ENCODE measurements around the gene SCGN. TPM values are rescaled to one million over a fixed set of nuclear protein-coding genes. Genes with fewer than 3 reads are reported as not detected.

Gene SCGN
- total RNA-seq, 1 donor from 2014 or later: not detected

DNA sequence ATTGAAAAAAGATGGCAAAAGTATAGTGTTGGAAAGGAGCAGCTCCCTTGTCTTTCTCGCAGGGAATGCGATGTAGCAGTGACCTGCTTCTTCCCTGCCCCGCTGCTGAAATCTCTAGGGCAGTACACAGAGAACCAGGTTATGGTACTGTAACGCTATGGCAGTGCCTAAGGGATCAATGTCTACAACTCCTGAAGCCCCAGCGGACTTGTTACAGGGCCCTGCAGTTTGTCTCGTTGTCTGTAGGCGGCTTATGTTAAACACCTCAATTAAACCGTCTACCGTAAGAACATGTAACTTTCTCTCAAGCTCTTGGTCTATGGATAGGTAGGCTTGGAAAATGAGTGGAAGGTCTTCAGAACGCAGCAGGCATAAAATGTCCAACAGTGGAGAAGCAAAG lies 57.7 kb downstream of the SCGN start:
- no peaks in the 10 kb centered on the region for H3K4me1 ChIP-seq
- H3K4me3 ChIP-seq: no peak overlapping the region
- H3K27me3 ChIP-seq: no peaks in the 10 kb centered on the region
- H3K27ac ChIP-seq: no peak overlapping the region
- H3K36me3 ChIP-seq: no peaks in the 10 kb centered on the region
- intact Hi-C loops (cut with DNase I): no loop called here
- TF ChIP-seq, protein P1, sequence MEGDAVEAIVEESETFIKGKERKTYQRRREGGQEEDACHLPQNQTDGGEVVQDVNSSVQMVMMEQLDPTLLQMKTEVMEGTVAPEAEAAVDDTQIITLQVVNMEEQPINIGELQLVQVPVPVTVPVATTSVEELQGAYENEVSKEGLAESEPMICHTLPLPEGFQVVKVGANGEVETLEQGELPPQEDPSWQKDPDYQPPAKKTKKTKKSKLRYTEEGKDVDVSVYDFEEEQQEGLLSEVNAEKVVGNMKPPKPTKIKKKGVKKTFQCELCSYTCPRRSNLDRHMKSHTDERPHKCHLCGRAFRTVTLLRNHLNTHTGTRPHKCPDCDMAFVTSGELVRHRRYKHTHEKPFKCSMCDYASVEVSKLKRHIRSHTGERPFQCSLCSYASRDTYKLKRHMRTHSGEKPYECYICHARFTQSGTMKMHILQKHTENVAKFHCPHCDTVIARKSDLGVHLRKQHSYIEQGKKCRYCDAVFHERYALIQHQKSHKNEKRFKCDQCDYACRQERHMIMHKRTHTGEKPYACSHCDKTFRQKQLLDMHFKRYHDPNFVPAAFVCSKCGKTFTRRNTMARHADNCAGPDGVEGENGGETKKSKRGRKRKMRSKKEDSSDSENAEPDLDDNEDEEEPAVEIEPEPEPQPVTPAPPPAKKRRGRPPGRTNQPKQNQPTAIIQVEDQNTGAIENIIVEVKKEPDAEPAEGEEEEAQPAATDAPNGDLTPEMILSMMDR (IDR thresholded peaks at IDR 0.05): no peak
- no peak for DNase-seq (ENCODE audit: low spot score in 2 of 2)
- H3K9me3 ChIP-seq: no peaks in the 10 kb centered on the region

DNA sequence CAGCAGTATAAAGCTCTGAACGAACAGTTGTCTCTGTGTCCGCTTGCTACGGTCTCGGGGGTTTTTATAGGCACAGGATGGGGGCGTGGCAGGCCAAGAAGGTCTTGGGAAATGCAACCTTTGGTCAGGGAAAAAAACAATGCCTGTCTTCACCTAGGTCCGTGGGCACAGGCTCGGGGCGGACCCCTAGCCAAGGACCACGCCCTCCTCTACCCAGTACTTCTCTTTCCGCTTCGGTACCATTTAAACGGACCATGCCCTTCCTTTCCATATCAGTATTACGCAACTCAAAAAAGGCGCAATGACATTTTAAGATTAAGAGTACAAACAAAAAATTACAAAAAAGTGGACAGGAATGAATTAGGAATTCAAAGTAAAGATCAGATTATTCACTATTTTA lies 58.3 kb downstream of the SCGN start:
- TF ChIP-seq, protein P1 (IDR thresholded peaks at IDR 0.05): no peak
- intact Hi-C loops (cut with DNase I): no loop called here
- no peak overlapping the region for H3K4me3 ChIP-seq
- H3K9me3 ChIP-seq: no peaks in the 10 kb centered on the region
- H3K27ac ChIP-seq: no peak overlapping the region
- no peak for DNase-seq (ENCODE audit: low spot score in 2 of 2)
- no peaks in the 10 kb centered on the region for H3K4me1 ChIP-seq
- no peaks in the 10 kb centered on the region for H3K27me3 ChIP-seq
- H3K36me3 ChIP-seq: no peaks in the 10 kb centered on the region

DNA sequence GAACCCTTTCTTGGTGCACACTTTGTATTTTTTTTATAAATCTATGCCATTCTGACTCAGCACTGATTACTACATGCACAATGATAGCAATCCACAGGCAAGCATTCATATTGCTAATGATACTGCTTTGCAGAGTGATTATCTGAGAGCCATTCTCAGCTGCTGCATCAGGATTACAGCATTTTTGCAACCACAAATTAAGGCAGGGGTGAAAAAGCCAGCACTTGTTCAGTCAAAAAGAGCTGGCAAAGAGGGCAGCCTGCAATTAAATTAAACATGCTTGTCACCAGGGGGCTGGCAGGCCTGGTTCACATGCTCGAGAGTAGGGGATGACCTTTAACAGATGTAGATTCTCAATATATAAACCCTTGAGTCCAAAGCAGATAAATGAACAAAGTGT lies 61.8 kb downstream of the SCGN start:
- no peaks in the 10 kb centered on the region for H3K36me3 ChIP-seq
- TF ChIP-seq, protein P1 (IDR thresholded peaks at IDR 0.05): no peak
- H3K4me3 ChIP-seq: no peak overlapping the region
- no peaks in the 10 kb centered on the region for H3K27me3 ChIP-seq
- H3K9me3 ChIP-seq: no peaks in the 10 kb centered on the region
- no peaks in the 10 kb centered on the region for H3K4me1 ChIP-seq
- no peak overlapping the region for H3K27ac ChIP-seq
- no peak for DNase-seq (ENCODE audit: low spot score in 2 of 2)
- intact Hi-C loops (cut with DNase I): no loop called here

DNA sequence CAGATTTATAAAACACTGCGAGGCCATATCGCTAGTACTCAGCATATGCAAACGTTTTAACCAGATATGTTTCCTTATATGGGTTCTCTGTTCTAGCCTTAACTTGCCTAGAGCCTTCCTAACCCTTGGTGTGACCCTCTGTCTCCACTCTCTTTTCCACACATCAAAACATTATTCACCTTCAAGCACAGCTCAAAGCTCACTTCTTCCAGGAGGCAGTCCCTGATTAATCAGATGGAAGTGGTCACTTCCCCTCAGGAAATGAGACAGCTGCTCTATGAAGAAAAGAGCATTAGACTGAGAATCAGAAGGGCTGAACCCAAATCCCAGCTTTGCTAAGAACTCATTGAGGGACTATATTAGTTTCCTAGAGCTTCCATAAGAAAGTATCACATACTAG lies 62.8 kb downstream of the SCGN start:
- no peaks in the 10 kb centered on the region for H3K9me3 ChIP-seq
- no peaks in the 10 kb centered on the region for H3K4me1 ChIP-seq
- no peaks in the 10 kb centered on the region for H3K36me3 ChIP-seq
- no peaks in the 10 kb centered on the region for H3K27me3 ChIP-seq
- no peak overlapping the region for H3K27ac ChIP-seq
- no peak for DNase-seq (ENCODE audit: low spot score in 2 of 2)
- H3K4me3 ChIP-seq: no peak overlapping the region
- intact Hi-C loops (cut with DNase I): no loop called here
- TF ChIP-seq, protein P1 (IDR thresholded peaks at IDR 0.05): no peak

DNA sequence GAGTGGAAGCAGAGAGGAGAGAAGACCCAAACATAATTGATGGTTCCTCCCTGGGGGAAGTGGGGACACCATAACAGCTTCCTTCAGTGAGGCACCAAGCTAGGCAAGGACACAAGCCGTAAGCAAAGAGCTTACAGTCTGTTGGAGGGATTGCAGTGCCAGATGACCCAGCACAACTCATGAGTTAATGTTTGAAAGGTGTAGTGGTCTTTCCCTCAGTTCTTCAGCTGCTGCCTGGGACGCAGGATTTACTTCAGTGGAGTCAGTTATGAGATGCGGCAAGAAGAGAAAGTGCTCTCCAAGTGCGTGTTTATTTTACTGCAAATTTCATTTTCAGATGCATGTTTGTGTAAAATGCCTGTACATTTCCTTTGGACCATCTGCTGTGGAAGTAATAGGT lies 63.8 kb downstream of the SCGN start:
- no peaks in the 10 kb centered on the region for H3K27me3 ChIP-seq
- intact Hi-C loops (cut with DNase I): no loop called here
- H3K9me3 ChIP-seq: no peaks in the 10 kb centered on the region
- H3K36me3 ChIP-seq: no peaks in the 10 kb centered on the region
- no peaks in the 10 kb centered on the region for H3K4me1 ChIP-seq
- no peak overlapping the region for H3K4me3 ChIP-seq
- TF ChIP-seq, protein P1 (IDR thresholded peaks at IDR 0.05): no peak
- DNase-seq (ENCODE audit: low spot score in 2 of 2): no peak
- no peak overlapping the region for H3K27ac ChIP-seq
